Mesendoderm (in vitro differentiated cells): ENCODE results near the gene DISC1.

ENCODE experiments used
- DNase-seq: peaks from one replicate; pipeline ENCODE4 v3.0.0; 2013
- H2AK5ac ChIP-seq: 2 replicates; pipeline ENCODE4 v1.6.1; 2013; ENCODE audit warnings: low read length, inconsistent platforms
- H2BK120ac ChIP-seq: 2 replicates; pipeline ENCODE4 v1.6.1; 2013; ENCODE audit warnings: low read depth, mild to moderate bottlenecking, low read length, moderate library complexity, mixed read lengths
- H2BK15ac ChIP-seq: replicated peaks from 2 replicates; pipeline ENCODE4 v1.6.1; 2013; ENCODE audit warnings: low read depth, mild to moderate bottlenecking, moderate library complexity
- H2BK5ac ChIP-seq: 2 replicates; pipeline ENCODE4 v1.6.1; 2013; ENCODE audit warnings: low read length, inconsistent platforms
- H3K18ac ChIP-seq: 2 replicates; pipeline ENCODE4 v1.6.1; 2013; ENCODE audit warnings: mild to moderate bottlenecking, low read length, mixed read lengths
- H3K23ac ChIP-seq: one replicate; pipeline ENCODE4 v1.6.1; 2013; ENCODE audit warnings: low read length
- H3K27ac ChIP-seq: 2 replicates; pipeline ENCODE4 v1.5.1; 2013; ENCODE audit warnings: low read depth, mild to moderate bottlenecking, inconsistent platforms, low read length, moderate library complexity
- H3K27me3 ChIP-seq: 2 replicates; pipeline ENCODE4 v1.6.1; 2013; ENCODE audit warnings: low read length, control low read depth, mild to moderate bottlenecking, inconsistent platforms; ENCODE audit not compliant: insufficient read depth, poor library complexity
- H3K36me3 ChIP-seq: 2 replicates; pipeline ENCODE4 v1.6.1; 2013; ENCODE audit warnings: low read length, inconsistent platforms; ENCODE audit not compliant: control insufficient read depth, insufficient read depth
- H3K4ac ChIP-seq: one replicate; pipeline ENCODE4 v1.6.1; 2013; ENCODE audit warnings: low read depth, mild to moderate bottlenecking, low read length, moderate library complexity
- H3K4me1 ChIP-seq: 2 replicates; pipeline ENCODE4 v1.6.1; 2013; ENCODE audit warnings: low read depth, low read length, inconsistent platforms; ENCODE audit not compliant: control insufficient read depth
- H3K4me2 ChIP-seq: 2 replicates; pipeline ENCODE4 v1.6.1; 2013; ENCODE audit warnings: low read length
- H3K4me3 ChIP-seq: 2 replicates; pipeline ENCODE4 v1.5.1; 2013; ENCODE audit warnings: mild to moderate bottlenecking, low read length
- H3K56ac ChIP-seq: one replicate; pipeline ENCODE4 v1.6.1; 2013; ENCODE audit warnings: low read length
- H3K79me1 ChIP-seq: 2 replicates; pipeline ENCODE4 v1.6.1; 2013; ENCODE audit warnings: low read length, inconsistent platforms
- H3K79me2 ChIP-seq: 2 replicates; pipeline ENCODE4 v1.6.1; 2013; ENCODE audit warnings: mild to moderate bottlenecking, low read length; ENCODE audit not compliant: control insufficient read depth, insufficient read depth
- H3K9ac ChIP-seq: 2 replicates; pipeline ENCODE4 v1.6.1; 2013; ENCODE audit warnings: low read length, inconsistent platforms
- H4K5ac ChIP-seq: one replicate; pipeline ENCODE4 v1.6.1; 2013; ENCODE audit warnings: low read length
- H4K8ac ChIP-seq: one replicate; pipeline ENCODE4 v1.6.1; 2013; ENCODE audit warnings: low read depth, mild to moderate bottlenecking, control low read depth, low read length, moderate library complexity
- WGBS: extraction: QIAGEN DNeasy Blood & Tissue Kit; methylation state at CpG from one replicate; pipeline ENCODE4 v1.1.7; 2013; ENCODE audit warnings: low lambda C conversion rate, missing lambda C conversion rate; ENCODE audit not compliant: insufficient coverage; ENCODE audit errors: extremely low coverage; 5-methylcytosine and 5-hydroxymethylcytosine counted together

The DISC1 gene

GRCh38 chr1:231814521-231814920 lies 187.9 kb downstream of the DISC1 start:
- Histone ChIP-seq H3K56ac (no peak overlapping the region), H3K27ac (no peak overlapping the region), H3K27me3 (no peaks in the 10 kb centered on the region), H3K23ac (no peak overlapping the region), H2BK120ac (no peak overlapping the region), H3K9ac (no peak overlapping the region), H3K4ac (no peak overlapping the region), H4K5ac (no peak overlapping the region), H3K36me3 (no peaks in the 10 kb centered on the region), H3K18ac (no peak overlapping the region), H2BK5ac (no peak overlapping the region), H2AK5ac (no peak overlapping the region), H3K79me2 (no peaks in the 10 kb centered on the region), H4K8ac (no peak overlapping the region), H3K4me3 (no peak overlapping the region), H3K4me1 (no peaks in the 10 kb centered on the region), H3K79me1 (no peaks in the 10 kb centered on the region), H3K4me2 (no peak overlapping the region), H2BK15ac (no peak overlapping the region)
- DNase-seq = no peak
- no CpG with 5 or more reads among the region's 4 CpGs for WGBS

- Histone ChIP-seq H2BK120ac (no peak overlapping the region), H3K56ac (no peak overlapping the region), H4K5ac (no peak overlapping the region), H3K36me3 (no peaks in the 10 kb centered on the region), H4K8ac (no peak overlapping the region), H2BK5ac (no peak overlapping the region), H3K4ac (no peak overlapping the region), H3K79me1 (no peaks in the 10 kb centered on the region), H3K79me2 (no peaks in the 10 kb centered on the region), H3K23ac (no peak overlapping the region), H3K4me2 (no peak overlapping the region), H3K9ac (no peak overlapping the region), H3K27ac (no peak overlapping the region), H2BK15ac (no peak overlapping the region), H3K4me1 (peaks cover 4% of the 10 kb centered on the region), H3K4me3 (no peak overlapping the region), H3K27me3 (no peaks in the 10 kb centered on the region), H3K18ac (no peak overlapping the region), H2AK5ac (no peak overlapping the region)
- WGBS = no CpG with 5 or more reads among the region's 2 CpGs
- no peak for DNase-seq
These were observed 191.2 kb downstream of the DISC1 start for GRCh38 chr1:231817801-231818200.

- no peak overlapping the region for H3K4me3 ChIP-seq
- no peak overlapping the region for H3K56ac ChIP-seq
- no peak overlapping the region for H3K27ac ChIP-seq
- H4K8ac ChIP-seq = no peak overlapping the region
- H3K36me3 ChIP-seq = no peaks in the 10 kb centered on the region
- no peak overlapping the region for H2BK15ac ChIP-seq
- no peak overlapping the region for H3K4me2 ChIP-seq
- no peak overlapping the region for H3K23ac ChIP-seq
- H2BK5ac ChIP-seq = no peak overlapping the region
- H3K4ac ChIP-seq = no peak overlapping the region
- no peak overlapping the region for H4K5ac ChIP-seq
- no peaks in the 10 kb centered on the region for H3K79me2 ChIP-seq
- no peaks in the 10 kb centered on the region for H3K79me1 ChIP-seq
- no peak overlapping the region for H3K9ac ChIP-seq
- H3K4me1 ChIP-seq = peaks cover 4% of the 10 kb centered on the region
- no peaks in the 10 kb centered on the region for H3K27me3 ChIP-seq
- H2BK120ac ChIP-seq = no peak overlapping the region
- DNase-seq = peak; percentile 32
- H3K18ac ChIP-seq = no peak overlapping the region
- no CpG with 5 or more reads among the region's 6 CpGs for WGBS
- H2AK5ac ChIP-seq = no peak overlapping the region
These were observed 191.7 kb downstream of the DISC1 start for GRCh38 chr1:231818337-231818736.

GRCh38 chr1:231821281-231821680 lies 194.7 kb downstream of the DISC1 start:
- Histone ChIP-seq H3K4me3 (no peak overlapping the region), H3K23ac (no peak overlapping the region), H4K5ac (no peak overlapping the region), H2BK15ac (no peak overlapping the region), H4K8ac (no peak overlapping the region), H2AK5ac (no peak overlapping the region), H3K79me1 (no peaks in the 10 kb centered on the region), H2BK120ac (no peak overlapping the region), H3K4me2 (no peak overlapping the region), H3K18ac (no peak overlapping the region), H3K4ac (no peak overlapping the region), H2BK5ac (no peak overlapping the region), H3K9ac (no peak overlapping the region), H3K36me3 (no peaks in the 10 kb centered on the region), H3K27me3 (no peaks in the 10 kb centered on the region), H3K56ac (no peak overlapping the region), H3K27ac (no peak overlapping the region), H3K79me2 (no peaks in the 10 kb centered on the region), H3K4me1 (peaks cover 4% of the 10 kb centered on the region)
- DNase-seq = no peak
- no CpG with 5 or more reads among the region's 3 CpGs for WGBS

- no peak overlapping the region for H2BK120ac ChIP-seq
- H2BK5ac ChIP-seq = no peak overlapping the region
- H3K79me1 ChIP-seq = no peaks in the 10 kb centered on the region
- H3K56ac ChIP-seq = no peak overlapping the region
- no peak overlapping the region for H3K4me2 ChIP-seq
- H3K18ac ChIP-seq = no peak overlapping the region
- DNase-seq = no peak
- peaks cover 4% of the 10 kb centered on the region for H3K4me1 ChIP-seq
- H4K5ac ChIP-seq = no peak overlapping the region
- H3K4ac ChIP-seq = no peak overlapping the region
- no peak overlapping the region for H3K9ac ChIP-seq
- no CpG with 5 or more reads among the region's 6 CpGs for WGBS
- H2BK15ac ChIP-seq = no peak overlapping the region
- H3K27me3 ChIP-seq = no peaks in the 10 kb centered on the region
- no peak overlapping the region for H2AK5ac ChIP-seq
- H3K4me3 ChIP-seq = no peak overlapping the region
- no peaks in the 10 kb centered on the region for H3K79me2 ChIP-seq
- H3K23ac ChIP-seq = no peak overlapping the region
- H3K27ac ChIP-seq = no peak overlapping the region
- H4K8ac ChIP-seq = no peak overlapping the region
- H3K36me3 ChIP-seq = no peaks in the 10 kb centered on the region
These were observed 195.5 kb downstream of the DISC1 start for GRCh38 chr1:231822041-231822440.

- H3K56ac ChIP-seq = no peak overlapping the region
- H3K18ac ChIP-seq = no peak overlapping the region
- WGBS = no CpG with 5 or more reads among the region's 1 CpG
- H4K5ac ChIP-seq = no peak overlapping the region
- H3K4ac ChIP-seq = no peak overlapping the region
- no peak overlapping the region for H3K27ac ChIP-seq
- no peak overlapping the region for H2AK5ac ChIP-seq
- H3K4me2 ChIP-seq = no peak overlapping the region
- no peaks in the 10 kb centered on the region for H3K79me1 ChIP-seq
- H3K9ac ChIP-seq = no peak overlapping the region
- H3K4me3 ChIP-seq = no peak overlapping the region
- H2BK5ac ChIP-seq = no peak overlapping the region
- no peaks in the 10 kb centered on the region for H3K36me3 ChIP-seq
- H4K8ac ChIP-seq = no peak overlapping the region
- no peak for DNase-seq
- no peak overlapping the region for H2BK15ac ChIP-seq
- H3K27me3 ChIP-seq = no peaks in the 10 kb centered on the region
- no peak overlapping the region for H2BK120ac ChIP-seq
- no peaks in the 10 kb centered on the region for H3K79me2 ChIP-seq
- H3K23ac ChIP-seq = no peak overlapping the region
- H3K4me1 ChIP-seq = peaks cover 4% of the 10 kb centered on the region
These were observed 200.0 kb downstream of the DISC1 start for GRCh38 chr1:231826566-231826965.
